Activated CD8-positive, alpha-beta T cell treated with anti-CD3 and anti-CD28 coated beads, Interleukin-2, amount 10 ng/mL, durations not matched to agents 7 days and 5 days (primary cell): ENCODE data around the gene LRPPRC. TPM values are rescaled to one million over a fixed set of nuclear protein-coding genes. Genes with fewer than 3 reads are reported as not detected.

Source experiments
- ATAC-seq: fragments of 150-1000 bp; cut with Tn5 transposase; one replicate; pipeline ENCODE4 v1.10.0; 2021; ENCODE audit warnings: moderate library complexity
- CTCF ChIA-PET: fragments of 350-600 bp; sonication (Branson Sonifier 250); formaldehyde crosslinking; loops from one replicate; lab custom pipeline; 2021; ENCODE audit warnings: antibody characterized with exemption; lab: Charles Lee
- POLR2A ChIA-PET: fragments of 350-600 bp; sonication (Branson Sonifier 250); formaldehyde crosslinking; loops from one replicate; lab custom pipeline; 2021; ENCODE audit warnings: antibody characterized with exemption; lab: Charles Lee
- DNase-seq: peaks from one replicate; pipeline ENCODE4 v3.0.0-alpha.2; 2020
- H3K27ac Mint-ChIP-seq: one replicate; pipeline ENCODE4 v1.8.0; 2021; ENCODE audit warnings: mild to moderate bottlenecking, mixed read lengths
- H3K27me3 Mint-ChIP-seq: one replicate; pipeline ENCODE4 v1.8.0; 2021; ENCODE audit warnings: low read depth, mixed read lengths
- H3K36me3 Mint-ChIP-seq: one replicate; pipeline ENCODE4 v1.8.0; 2021; ENCODE audit warnings: low read depth, mixed read lengths
- H3K4me1 Mint-ChIP-seq: one replicate; pipeline ENCODE4 v1.8.0; 2021; ENCODE audit warnings: low read depth, mixed read lengths
- H3K4me3 Mint-ChIP-seq: one replicate; pipeline ENCODE4 v1.8.0; 2021; ENCODE audit warnings: mild to moderate bottlenecking, mixed read lengths
- H3K9me3 Mint-ChIP-seq: one replicate; pipeline ENCODE4 v1.8.0; 2022; ENCODE audit warnings: mixed read lengths; ENCODE audit not compliant: insufficient read depth
- total RNA-seq, 2 experiments: library from RNA; stranded (reverse); gene quantifications; one replicate each; pipeline ENCODE4 v1.2.3, GENCODE V29; 2021

LRPPRC gene
- total RNA-seq, 2 experiments from 2014 or later, result 91.2 to 94.7 TPM

- ATAC-seq (no peak), DNase-seq (no peak)
- POLR2A ChIA-PET, result no interaction called here
- CTCF ChIA-PET, result no interaction called here
- Mint-ChIP-seq H3K4me1 (no peaks in the 10 kb centered on the region), H3K9me3 (no peaks in the 10 kb centered on the region), H3K36me3 (no peaks in the 10 kb centered on the region), H3K27ac (no peak overlapping the region), H3K27me3 (peaks cover 3% of the 10 kb centered on the region), H3K4me3 (no peak overlapping the region)
Observed at GRCh38 chr2:43852196-43852730, 143.5 kb downstream of the LRPPRC start.

GRCh38 chr2:43851011-43851980 lies 144.5 kb downstream of the LRPPRC start:
- POLR2A ChIA-PET, result no interaction called here
- Mint-ChIP-seq H3K27ac (no peak overlapping the region), H3K9me3 (no peaks in the 10 kb centered on the region), H3K27me3 (peaks cover 2% of the 10 kb centered on the region), H3K36me3 (no peaks in the 10 kb centered on the region), H3K4me1 (no peaks in the 10 kb centered on the region), H3K4me3 (no peak overlapping the region)
- ATAC-seq (no peak), DNase-seq (no peak)
- CTCF ChIA-PET, result no interaction called here

GRCh38 chr2:43848214-43848613 lies 147.6 kb downstream of the LRPPRC start:
- DNase-seq (peak; percentile 4), ATAC-seq (no peak)
- peaks cover 3% of the 10 kb centered on the region for H3K27me3 Mint-ChIP-seq
- CTCF ChIA-PET, result no interaction called here
- POLR2A ChIA-PET, result no interaction called here
- H3K27ac Mint-ChIP-seq, result no peak overlapping the region
- no peaks in the 10 kb centered on the region for H3K36me3 Mint-ChIP-seq
- H3K4me3 Mint-ChIP-seq, result no peak overlapping the region
- H3K9me3 Mint-ChIP-seq, result no peaks in the 10 kb centered on the region
- H3K4me1 Mint-ChIP-seq, result no peaks in the 10 kb centered on the region

GRCh38 chr2:43846140-43846793 lies 149.5 kb downstream of the LRPPRC start:
- CTCF ChIA-PET, result interaction anchor here (0.8 kb wide), 1 partner anchor 8 kb away, joined by 3 read pairs; no protein-coding TSS in a partner anchor
- Mint-ChIP-seq H3K27me3 (peaks cover 3% of the 10 kb centered on the region), H3K4me3 (no peak overlapping the region), H3K4me1 (no peaks in the 10 kb centered on the region), H3K36me3 (no peaks in the 10 kb centered on the region), H3K27ac (no peak overlapping the region), H3K9me3 (no peaks in the 10 kb centered on the region)
- ATAC-seq (no peak), DNase-seq (no peak)
- POLR2A ChIA-PET, result no interaction called here

- ATAC-seq (no peak), DNase-seq (no peak)
- Mint-ChIP-seq H3K27ac (no peak overlapping the region), H3K4me1 (no peaks in the 10 kb centered on the region), H3K4me3 (no peak overlapping the region), H3K36me3 (no peaks in the 10 kb centered on the region), H3K9me3 (no peaks in the 10 kb centered on the region), H3K27me3 (peaks cover 3% of the 10 kb centered on the region)
- CTCF ChIA-PET, result no interaction called here
- POLR2A ChIA-PET, result no interaction called here
Observed at GRCh38 chr2:43845181-43845580, 150.6 kb downstream of the LRPPRC start.

- ChIA-PET POLR2A (no interaction called here), CTCF (no interaction called here)
- Mint-ChIP-seq H3K4me1 (no peaks in the 10 kb centered on the region), H3K27me3 (peaks cover 3% of the 10 kb centered on the region), H3K36me3 (no peaks in the 10 kb centered on the region), H3K9me3 (no peaks in the 10 kb centered on the region), H3K27ac (no peak overlapping the region), H3K4me3 (no peak overlapping the region)
- no peak for DNase-seq
- no peak for ATAC-seq
Observed at GRCh38 chr2:43842866-43843226, 152.9 kb downstream of the LRPPRC start.

GRCh38 chr2:43841949-43842865 lies 153.6 kb downstream of the LRPPRC start:
- H3K27me3 Mint-ChIP-seq, result peaks cover 3% of the 10 kb centered on the region
- H3K4me1 Mint-ChIP-seq, result no peaks in the 10 kb centered on the region
- H3K4me3 Mint-ChIP-seq, result no peak overlapping the region
- ChIA-PET POLR2A (interaction anchor here (0.6 kb wide), 1 partner anchor 47 kb away, joined by 3 read pairs; no protein-coding TSS in a partner anchor), CTCF (interaction anchor here (0.7 kb wide), 1 partner anchor 102 kb away, joined by 4 read pairs; no protein-coding TSS in a partner anchor)
- no peak for ATAC-seq
- H3K27ac Mint-ChIP-seq, result no peak overlapping the region
- H3K36me3 Mint-ChIP-seq, result no peaks in the 10 kb centered on the region
- peak; percentile 7 for DNase-seq
- H3K9me3 Mint-ChIP-seq, result no peaks in the 10 kb centered on the region

- ATAC-seq (no peak), DNase-seq (no peak)
- H3K9me3 Mint-ChIP-seq, result no peaks in the 10 kb centered on the region
- peaks cover 3% of the 10 kb centered on the region for H3K27me3 Mint-ChIP-seq
- ChIA-PET POLR2A (no interaction called here), CTCF (no interaction called here)
- no peaks in the 10 kb centered on the region for H3K36me3 Mint-ChIP-seq
- no peak overlapping the region for H3K27ac Mint-ChIP-seq
- H3K4me3 Mint-ChIP-seq, result no peak overlapping the region
- no peaks in the 10 kb centered on the region for H3K4me1 Mint-ChIP-seq
Observed at GRCh38 chr2:43840965-43841364, 154.8 kb downstream of the LRPPRC start.

- DNase-seq (peak; percentile 14), ATAC-seq (no peak)
- Mint-ChIP-seq H3K9me3 (no peaks in the 10 kb centered on the region), H3K4me1 (no peaks in the 10 kb centered on the region), H3K27ac (no peak overlapping the region), H3K27me3 (peaks cover 9% of the 10 kb centered on the region), H3K36me3 (no peaks in the 10 kb centered on the region), H3K4me3 (no peak overlapping the region)
- ChIA-PET CTCF (no interaction called here), POLR2A (no interaction called here)
Observed at GRCh38 chr2:43839776-43840564, 155.8 kb downstream of the LRPPRC start.

GRCh38 chr2:43838560-43839267 lies 157.1 kb downstream of the LRPPRC start, which contains the start of the genes ABCG5 and ABCG8:
ABCG5 (minus strand) TSS chr2:43838839; CDS start chr2:43838679, 160 bp downstream.
ABCG8 (plus strand) TSS chr2:43838971; CDS start chr2:43839054, 83 bp downstream.
- no peak for ATAC-seq
- H3K4me3 Mint-ChIP-seq, result no peak within 1 kb of the TSS
- H3K27ac Mint-ChIP-seq, result no peak within 1 kb of the TSS
- no peaks in the 10 kb centered on the region for H3K4me1 Mint-ChIP-seq
- peaks cover 13% of the 10 kb centered on the region for H3K27me3 Mint-ChIP-seq
- H3K9me3 Mint-ChIP-seq, result no peaks in the 10 kb centered on the region
- ChIA-PET POLR2A (no interaction called here), CTCF (no interaction called here)
- H3K36me3 Mint-ChIP-seq, result no peaks in the 10 kb centered on the region
- DNase-seq, result peak; percentile 11
